Fibroblast of lung (primary cell): ENCODE data around the gene GAS5. TPM values are rescaled to one million over a fixed set of nuclear protein-coding genes. Genes with fewer than 3 reads are reported as not detected.
A peak's percentile ranks its signal among the peaks of the same experiment; 100 is the strongest.

Experiments
- DNase-seq, 2 donors: peaks; one replicate each; pipeline versions ENCODE4 v3.0.0 to v3.0.0-alpha.2; 2010; ENCODE audit warnings: low read depth in 2 of 2
- H2AFZ ChIP-seq: 2 replicates; pipeline ENCODE4 v1.5.1; 2012; ENCODE audit warnings: low read length, control low read depth, inconsistent platforms
- H3K27ac ChIP-seq: 2 replicates; pipeline ENCODE4 v1.5.1; 2011; ENCODE audit warnings: low read length, control low read depth; ENCODE audit not compliant: insufficient read depth
- H3K27me3 ChIP-seq: 2 replicates; pipeline ENCODE4 v1.5.1; 2011; ENCODE audit warnings: mild to moderate bottlenecking, low read length; ENCODE audit not compliant: control insufficient read depth, insufficient read depth
- H3K36me3 ChIP-seq: 2 replicates; pipeline ENCODE4 v1.5.1; 2011; ENCODE audit warnings: low read length; ENCODE audit not compliant: control insufficient read depth, insufficient read depth
- H3K4me1 ChIP-seq: 2 replicates; pipeline ENCODE4 v1.5.1; 2011; ENCODE audit warnings: low read length; ENCODE audit not compliant: control insufficient read depth, insufficient read depth; ENCODE audit errors: extremely low read depth
- H3K4me2 ChIP-seq: 2 replicates; pipeline ENCODE4 v1.5.1; 2011; ENCODE audit warnings: low read length, control low read depth; ENCODE audit not compliant: insufficient read depth; ENCODE audit errors: extremely low read depth
- H3K4me3 ChIP-seq, 4 experiments: fragments of 200-600 bp in 1 of 4; sonication (generic) in 1 of 4; replicated peaks in 1 of 4; 2 replicates each; pipeline ENCODE4 v1.5.1; 2011 to 2016; ENCODE audit warnings: low read length in 4 of 4, low read depth in 3 of 4, mild to moderate bottlenecking in 3 of 4, control low read depth in 2 of 4, inconsistent platforms in 1 of 4, mixed read lengths in 1 of 4; ENCODE audit not compliant: insufficient read depth in 1 of 4; ENCODE audit errors: control extremely low read depth in 1 of 4
- H3K79me2 ChIP-seq: 2 replicates; pipeline ENCODE4 v1.5.1; 2012; ENCODE audit warnings: mild to moderate bottlenecking, low read length, inconsistent platforms; ENCODE audit not compliant: control insufficient read depth, insufficient read depth
- H3K9ac ChIP-seq: 2 replicates; pipeline ENCODE4 v1.5.1; 2011; ENCODE audit warnings: mild to moderate bottlenecking, low read length, control low read depth; ENCODE audit not compliant: insufficient read depth
- H3K9me3 ChIP-seq: 2 replicates; pipeline ENCODE4 v1.5.1; 2012; ENCODE audit warnings: low read depth, low read length; ENCODE audit not compliant: control insufficient read depth, insufficient read depth
- H4K20me1 ChIP-seq: 2 replicates; pipeline ENCODE4 v1.5.1; 2011; ENCODE audit warnings: low read length; ENCODE audit not compliant: control insufficient read depth, insufficient read depth; ENCODE audit errors: extremely low read depth
- EZH2 ChIP-seq: IDR thresholded peaks from 2 replicates; pipeline ENCODE4 v1.5.1; 2012; ENCODE audit warnings: low read length, control low read depth, mild to moderate bottlenecking; ENCODE audit errors: missing control alignments
- polyA plus RNA-seq, 2 donors: library from polyadenylated mRNA; depleted of rRNA in 1 of 2; stranded (reverse) in 1 of 2; unstranded in 1 of 2; fragments of >200 nt; gene quantifications; 2 replicates each; pipeline ENCODE4 v1.2.1, GENCODE V29; 2011 to 2012; ENCODE audit warnings: missing spikeins in 1 of 2
- total RNA-seq: library from RNA; depleted of rRNA; stranded (reverse); fragments of >200 nt; gene quantifications from 2 replicates; pipeline ENCODE4 v1.2.1, GENCODE V29; 2014
- TF ChIP-seq, protein P1 (sequence below), 2 donors: IDR thresholded peaks in 1 of 2; conservative IDR thresholded peaks in 1 of 2; 1 replicate in 1 of 2; 2 replicates in 1 of 2; pipeline ENCODE4 v1.5.1; 2011 to 2012; ENCODE audit warnings: low read length in 2 of 2, control low read depth in 1 of 2, inconsistent platforms in 1 of 2, low read depth in 1 of 2, mild to moderate bottlenecking in 1 of 2

Gene GAS5
- total and polyA plus RNA-seq, 2 donors (not counting 1 experiment from before 2014, with no cell fraction given), result 502 to 810 TPM

DNA sequence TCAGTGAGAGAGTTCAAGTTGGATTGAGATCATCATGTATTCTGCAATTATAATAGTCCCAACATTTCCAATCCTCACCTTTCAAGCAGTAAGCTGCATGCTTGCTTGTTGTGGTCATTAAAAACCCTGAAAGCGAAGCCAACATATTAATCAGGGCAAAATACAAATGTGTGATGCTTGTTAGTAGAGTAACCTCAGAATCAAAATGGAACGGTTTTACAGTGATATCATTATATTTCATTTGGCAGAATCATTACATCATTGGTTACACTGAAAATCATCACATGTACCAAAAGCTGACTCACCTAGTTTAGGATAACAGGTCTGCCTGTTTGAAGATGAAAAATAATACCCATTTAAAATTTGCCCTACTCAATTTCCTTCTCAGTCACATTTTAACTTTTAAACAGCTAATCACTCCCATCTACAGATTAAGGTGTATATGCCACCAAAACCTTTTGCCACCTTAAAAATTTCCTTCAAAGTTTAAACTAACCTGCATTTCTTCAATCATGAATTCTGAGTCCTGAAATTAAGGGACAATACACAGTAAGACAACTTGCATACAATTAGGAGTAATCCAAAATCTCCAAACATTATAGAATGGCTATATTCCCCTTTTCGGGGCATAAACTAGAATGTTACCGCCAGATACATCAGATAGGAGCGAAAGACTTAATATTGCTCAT, 3.5 kb downstream of the GAS5 start:
- Histone ChIP-seq H3K27ac (peak overlapping the region; percentile 50), H3K4me1 (peaks cover 5% of the 10 kb centered on the region), H4K20me1 (peaks cover 5% of the 10 kb centered on the region), H3K27me3 (no peaks in the 10 kb centered on the region), H3K9me3 (no peaks in the 10 kb centered on the region), H3K4me2 (peak overlapping the region; percentile 89), H3K9ac (no peak overlapping the region), H3K36me3 (peaks cover 21% of the 10 kb centered on the region), H3K79me2 (peaks cover 36% of the 10 kb centered on the region), H3K4me3 (peak overlapping the region; percentile 94 to 99 (median 98)), H2AFZ (no peak overlapping the region)
- TF ChIP-seq EZH2, result no peak
- TF ChIP-seq, protein P1, sequence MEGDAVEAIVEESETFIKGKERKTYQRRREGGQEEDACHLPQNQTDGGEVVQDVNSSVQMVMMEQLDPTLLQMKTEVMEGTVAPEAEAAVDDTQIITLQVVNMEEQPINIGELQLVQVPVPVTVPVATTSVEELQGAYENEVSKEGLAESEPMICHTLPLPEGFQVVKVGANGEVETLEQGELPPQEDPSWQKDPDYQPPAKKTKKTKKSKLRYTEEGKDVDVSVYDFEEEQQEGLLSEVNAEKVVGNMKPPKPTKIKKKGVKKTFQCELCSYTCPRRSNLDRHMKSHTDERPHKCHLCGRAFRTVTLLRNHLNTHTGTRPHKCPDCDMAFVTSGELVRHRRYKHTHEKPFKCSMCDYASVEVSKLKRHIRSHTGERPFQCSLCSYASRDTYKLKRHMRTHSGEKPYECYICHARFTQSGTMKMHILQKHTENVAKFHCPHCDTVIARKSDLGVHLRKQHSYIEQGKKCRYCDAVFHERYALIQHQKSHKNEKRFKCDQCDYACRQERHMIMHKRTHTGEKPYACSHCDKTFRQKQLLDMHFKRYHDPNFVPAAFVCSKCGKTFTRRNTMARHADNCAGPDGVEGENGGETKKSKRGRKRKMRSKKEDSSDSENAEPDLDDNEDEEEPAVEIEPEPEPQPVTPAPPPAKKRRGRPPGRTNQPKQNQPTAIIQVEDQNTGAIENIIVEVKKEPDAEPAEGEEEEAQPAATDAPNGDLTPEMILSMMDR (conservative IDR thresholded peaks at IDR 0.05 in 1 of 2, IDR thresholded peaks at IDR 0.05 in 1 of 2; ENCODE audit: low read depth in 1 of 2, low read length in 2 of 2), result no peak
- peak in 1 of 2 donors; percentile 45 for DNase-seq

DNA sequence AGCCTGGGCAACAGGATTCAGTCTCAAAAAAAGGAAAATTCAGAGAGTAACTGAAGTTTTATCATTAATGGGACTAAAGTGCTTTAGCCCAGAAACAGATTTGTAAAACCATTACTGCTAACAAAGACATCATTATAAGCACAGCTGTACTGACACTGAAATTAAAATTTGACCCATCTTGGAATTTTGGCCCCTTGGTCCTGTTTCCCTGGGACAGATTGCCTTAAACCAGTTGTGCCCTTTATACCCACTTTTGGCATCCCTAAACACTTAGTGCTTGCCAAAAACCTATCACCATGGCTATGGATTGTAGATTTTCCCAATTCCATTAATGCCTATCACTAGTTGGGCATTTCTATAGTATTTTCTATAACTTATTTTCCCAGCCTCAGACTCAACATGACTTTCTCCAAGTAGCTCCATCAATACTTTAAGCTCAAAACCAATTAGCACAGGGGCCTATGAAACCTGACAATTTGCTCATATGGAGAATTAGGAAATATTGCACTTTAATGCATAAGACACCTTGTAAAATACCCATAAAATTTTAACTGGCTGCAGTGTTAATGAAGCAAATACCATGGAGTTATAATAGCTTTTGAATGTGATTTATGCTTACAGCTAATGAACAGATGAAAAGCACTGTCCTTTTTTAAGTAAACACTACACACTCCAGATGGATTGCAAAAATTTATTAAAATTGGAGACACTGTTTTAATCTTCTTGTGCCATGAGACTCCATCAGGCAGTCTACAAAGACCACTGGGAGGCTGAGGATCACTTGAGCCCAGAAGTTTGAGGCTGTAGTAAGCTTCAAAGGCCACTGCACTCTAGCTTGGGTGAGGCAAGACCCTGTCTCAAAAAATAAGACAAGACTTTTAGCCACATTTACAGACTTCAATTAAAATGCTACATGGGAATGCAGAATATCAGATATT, 4.3 kb downstream of the GAS5 start:
- no peak overlapping the region for H3K9ac ChIP-seq

More for the DNA sequence above, 4.3 kb downstream of the GAS5 start:
- Histone ChIP-seq H3K27ac (no peak overlapping the region), H3K36me3 (peaks cover 21% of the 10 kb centered on the region), H3K79me2 (peaks cover 36% of the 10 kb centered on the region), H3K4me2 (peak overlapping the region; percentile 69), H4K20me1 (peaks cover 5% of the 10 kb centered on the region), H2AFZ (no peak overlapping the region), H3K4me3 (peak overlapping the region in 1 of 4 experiments; percentile 99), H3K27me3 (no peaks in the 10 kb centered on the region), H3K9me3 (no peaks in the 10 kb centered on the region), H3K4me1 (peaks cover 3% of the 10 kb centered on the region)
- TF ChIP-seq, protein P1 (conservative IDR thresholded peaks at IDR 0.05 in 1 of 2, IDR thresholded peaks at IDR 0.05 in 1 of 2; ENCODE audit: low read depth in 1 of 2, low read length in 2 of 2), result no peak
- TF ChIP-seq EZH2, result no peak
- no peak for DNase-seq
